K562 (cell line): ENCODE data around the gene KDM4F. TPM values are rescaled to one million over a fixed set of nuclear protein-coding genes. Genes with fewer than 3 reads are reported as not detected.

Source experiments
- ARID2 ChIP-seq: fragments of 450-650 bp; IDR thresholded peaks from 2 replicates; pipeline ENCODE4 v1.6.1; 2017; ENCODE audit warnings: antibody characterized with exemption, mild to moderate bottlenecking
- BRD9 ChIP-seq: fragments of 450-650 bp; IDR thresholded peaks from 2 replicates; pipeline ENCODE4 v1.6.1; 2018; ENCODE audit warnings: low read depth; ENCODE audit not compliant: partially characterized antibody
- EGR1 ChIP-seq: fragments of 450-650 bp; conservative IDR thresholded peaks from 2 replicates; pipeline ENCODE4 v1.6.1; 2017; ENCODE audit warnings: mild to moderate bottlenecking
- ETV1 ChIP-seq: fragments of 450-650 bp; conservative IDR thresholded peaks from 2 replicates; pipeline ENCODE4 v1.6.1; 2016; ENCODE audit warnings: missing genetic modification characterization, control low read depth, low read depth, missing compliant biosample characterization
- FOXJ2 ChIP-seq: fragments of 200-800 bp; sonication (Bioruptor generic); IDR thresholded peaks from 2 replicates; pipeline ENCODE4 v1.6.1; 2016; ENCODE audit warnings: missing genetic modification characterization, missing compliant biosample characterization
- GATAD2B ChIP-seq: fragments of 450-650 bp; IDR thresholded peaks from 2 replicates; pipeline ENCODE4 v1.6.1; 2017; ENCODE audit warnings: mild to moderate bottlenecking, borderline replicate concordance
- GTF3C2 ChIP-seq: IDR thresholded peaks from 3 replicates; pipeline ENCODE4 v1.6.1; 2011; ENCODE audit warnings: borderline replicate concordance, mild to moderate bottlenecking, moderate library complexity; ENCODE audit not compliant: insufficient read length; ENCODE audit errors: extremely low read depth
- MAFK ChIP-seq: IDR thresholded peaks from 2 replicates; pipeline ENCODE4 v1.6.1; 2011; ENCODE audit warnings: low read length, improper control_type of control experiment
- MLLT1 ChIP-seq, 2 experiments: fragments of 450-650 bp; IDR thresholded peaks; 2 replicates each; pipeline ENCODE4 v1.6.1; 2016
- NFE2L1 ChIP-seq: fragments of 450-650 bp; IDR thresholded peaks from 2 replicates; pipeline ENCODE4 v1.6.1; 2016; ENCODE audit warnings: missing genetic modification characterization, low read depth, mild to moderate bottlenecking, missing compliant biosample characterization, moderate library complexity, borderline replicate concordance
- PYGO2 ChIP-seq: fragments of 450-650 bp; IDR thresholded peaks from 2 replicates; pipeline ENCODE4 v1.6.1; 2016; ENCODE audit warnings: mild to moderate bottlenecking, missing genetic modification characterization, moderate library complexity, missing compliant biosample characterization
- RAD21 ChIP-seq, 2 experiments: fragments of 250-450 bp in 1 of 2; fragments of 450-650 bp in 1 of 2; sonication (Bioruptor Pico) in 1 of 2; formaldehyde crosslinking in 1 of 2; IDR thresholded peaks in 1 of 2; conservative IDR thresholded peaks in 1 of 2; 2 replicates each; pipeline versions ENCODE4 v1.4.0 to v1.8.0; 2020 to 2022; ENCODE audit warnings: mild to moderate bottlenecking in 2 of 2, moderate library complexity in 1 of 2
- TCF7 ChIP-seq: sonication (generic); IDR thresholded peaks from 2 replicates; pipeline ENCODE4 v1.6.1; 2016; ENCODE audit warnings: antibody characterized with exemption, borderline replicate concordance
- YY1 ChIP-seq, 3 experiments: IDR thresholded peaks; 2 replicates each; pipeline ENCODE4 v1.6.1; 2011; ENCODE audit warnings: low read length in 2 of 3, mild to moderate bottlenecking in 2 of 3, moderate library complexity in 2 of 3, borderline replicate concordance in 1 of 3, control low read depth in 1 of 3, low read depth in 1 of 3; ENCODE audit not compliant: insufficient read depth in 3 of 3, insufficient replicate concordance in 2 of 3, control insufficient read depth in 1 of 3, insufficient read length in 1 of 3; ENCODE audit errors: extremely low read depth in 1 of 3
- ZBTB34 ChIP-seq: fragments of 250-450 bp; sonication (Bioruptor Pico); IDR thresholded peaks from 2 replicates; pipeline ENCODE4 v1.8.0; 2021; ENCODE audit warnings: mild to moderate bottlenecking, moderate library complexity
- ZC3H11A ChIP-seq: IDR thresholded peaks from 2 replicates; pipeline ENCODE4 v1.6.1; 2012; ENCODE audit warnings: low read depth, low read length, improper control_type of control experiment
- ZFP36 ChIP-seq: fragments of 150-350 bp; IDR thresholded peaks from 2 replicates; pipeline ENCODE4 v1.6.1; 2018; ENCODE audit warnings: low read length, low read depth; ENCODE audit not compliant: partially characterized antibody
- ZHX1 ChIP-seq: fragments of 150-350 bp; conservative IDR thresholded peaks from 2 replicates; pipeline ENCODE4 v1.6.1; 2014; ENCODE audit warnings: low read length
- ZNF316 ChIP-seq: fragments of 450-650 bp; IDR thresholded peaks from 2 replicates; pipeline ENCODE4 v1.6.1; 2016
- ZNF507 ChIP-seq: conservative IDR thresholded peaks from 2 replicates; pipeline ENCODE4 v1.6.1; 2017; ENCODE audit warnings: missing genetic modification characterization, missing compliant biosample characterization
- polyA plus RNA-seq, 8 experiments: library from polyadenylated mRNA; depleted of rRNA in 4 of 8; stranded (reverse) in 5 of 8; unstranded in 3 of 8; fragments of >200 nt; fragmentation: Nextera tagmentation in 2 of 8; fragmentation: Illumina TruSeq in 1 of 8; extraction: Ambion mirVana in 2 of 8; extraction: Trizol in 1 of 8; gene quantifications; 2 replicates each; pipeline versions ENCODE4 v1.2.1 to v1.2.3, GENCODE V29; 2011 to 2014; ENCODE audit warnings: inconsistent platforms in 1 of 8, missing spikeins in 1 of 8
- total RNA-seq, 7 experiments: library from RNA; depleted of rRNA in 6 of 7; stranded (reverse); fragments of >200 nt in 6 of 7; fragmentation: Illumina TruSeq in 2 of 7; extraction: Trizol in 2 of 7; gene quantifications; 2 replicates each; pipeline versions ENCODE4 v1.2.1 to v1.2.3, GENCODE V29; 2011 to 2021; ENCODE audit warnings: low replicate concordance in 1 of 7

KDM4F gene
- total and polyA plus RNA-seq, 9 of the 15 experiments (the other 6 are each of a cell fraction or from before 2014, with no cell fraction given) = not detected

- TF ChIP-seq FOXJ2 (tag) (no peak), ARID2 (no peak), GATAD2B (no peak), ZHX1 (no peak), EGR1 (no peak), MAFK (peak; percentile 47; the same call in 1 of the 2 replicates), ZC3H11A (0 out of 2 replicates have a peak, but pooled peaks have one; percentile 59), NFE2L1 (tag) (no peak), PYGO2 (no peak), TCF7 (no peak), GTF3C2 (no peak), ETV1 (no peak), BRD9 (peak; percentile 31), ZNF316 (no peak), ZNF507 (no peak), RAD21 (CRISPR knock-in tag; conservative IDR thresholded peaks at IDR 0.05 in 1 of 2, IDR thresholded peaks at IDR 0.05 in 1 of 2) (0 out of 4 replicates have a peak, but pooled peaks of 1 of the 2 experiments have one; percentile 14), ZFP36 (peak; percentile 20), YY1 (IDR thresholded peaks at IDR 0.05; ENCODE audit: borderline replicate concordance in 1 of 3, control insufficient read depth in 1 of 3, extremely low read depth in 1 of 3, insufficient read depth in 3 of 3, insufficient read length in 1 of 3, insufficient replicate concordance in 2 of 3, low read depth in 1 of 3, low read length in 2 of 3) (peak in 2 of 3 experiments; percentile 10 to 63), ZBTB34 (CRISPR knock-in tag) (no peak), MLLT1 (IDR thresholded peaks at IDR 0.05) (peak in 1 of 2 experiments; percentile 89; a peak in 2 of 4 replicates)
These were observed 19.3 kb downstream of the KDM4F start (continued) for GRCh38 chr11:95068549-95068948.
